Forelimb muscle (tissue), 1 donor: ENCODE data around the gene KCNA3. TPM values are rescaled to one million over a fixed set of nuclear protein-coding genes. Genes with fewer than 3 reads are reported as not detected.
"Not testable (repeated sequence)": the region's sequence is repeated elsewhere in the genome, so short reads cannot be mapped to it uniquely, and the experiment has no call there.

Experiments used
- DNase-seq: peaks from one replicate; pipeline ENCODE4 v3.0.0-alpha.2; 2013; ENCODE audit warnings: low read depth
- polyA plus RNA-seq: library from polyadenylated mRNA; unstranded; fragments of 120-200 nt; gene quantifications from one replicate; pipeline ENCODE4 v1.2.1, GENCODE V29; 2013; ENCODE audit not compliant: insufficient read length

The KCNA3 gene
- polyA plus RNA-seq, 1 donor: 0.15 TPM

- DNase-seq: no peak
Observed at GRCh38 chr1:110680036-110680735, 5.4 kb upstream of the KCNA3 start.

GRCh38 chr1:110677526-110677925 is 2.8 kb upstream of the KCNA3 start:
- DNase-seq: no peak

GRCh38 chr1:110676970-110677369 is 2.2 kb upstream of the KCNA3 start:
- DNase-seq: no peak

- no peak for DNase-seq
Observed at GRCh38 chr1:110675060-110675791, 486 bp upstream of the KCNA3 start.

- DNase-seq: no peak
Observed at GRCh38 chr1:110673805-110674336, 869 bp downstream of the KCNA3 start.

GRCh38 chr1:110673197-110673701 is 1.5 kb downstream of the KCNA3 start:
- DNase-seq: no peak

GRCh38 chr1:110672753-110673108 is 2.0 kb downstream of the KCNA3 start:
- no peak for DNase-seq

GRCh38 chr1:110672001-110672752 is 2.6 kb downstream of the KCNA3 start:
- DNase-seq: no peak

- no peak for DNase-seq
Observed at GRCh38 chr1:110671361-110671760, 3.4 kb downstream of the KCNA3 start.

GRCh38 chr1:110668549-110668948 is 6.2 kb downstream of the KCNA3 start:
- no peak for DNase-seq

- no peak for DNase-seq
Observed at GRCh38 chr1:110667776-110668175, 7.0 kb downstream of the KCNA3 start.

- DNase-seq: no peak
Observed at GRCh38 chr1:110663241-110663640, 11.5 kb downstream of the KCNA3 start.

GRCh38 chr1:110659559-110659958 is 15.2 kb downstream of the KCNA3 start:
- not testable (repeated sequence) for DNase-seq

GRCh38 chr1:110657351-110657750 is 17.4 kb downstream of the KCNA3 start:
- DNase-seq: no peak

- DNase-seq: no peak
Observed at GRCh38 chr1:110650609-110651008, 24.1 kb downstream of the KCNA3 start.

GRCh38 chr1:110648417-110648816 is 26.3 kb downstream of the KCNA3 start:
- no peak for DNase-seq

- no peak for DNase-seq
Observed at GRCh38 chr1:110647254-110647891, 27.4 kb downstream of the KCNA3 start.

- DNase-seq: no peak
Observed at GRCh38 chr1:110645821-110646735, 28.7 kb downstream of the KCNA3 start.

GRCh38 chr1:110645211-110645610 is 29.5 kb downstream of the KCNA3 start:
- no peak for DNase-seq

- no peak for DNase-seq
Observed at GRCh38 chr1:110643879-110644472, 30.8 kb downstream of the KCNA3 start.
